Stimulated activated CD8-positive, alpha-beta memory T cell treated with anti-CD3 and anti-CD28 coated beads, Interleukin-4, amount 100 ng/mL, for 48 hours (primary cell): Measurements from ENCODE around the gene HOXA10.

Experiments used
- DNase-seq: peaks from one replicate; pipeline ENCODE4 v3.0.0-alpha.2; 2020

Gene HOXA10

DNA sequence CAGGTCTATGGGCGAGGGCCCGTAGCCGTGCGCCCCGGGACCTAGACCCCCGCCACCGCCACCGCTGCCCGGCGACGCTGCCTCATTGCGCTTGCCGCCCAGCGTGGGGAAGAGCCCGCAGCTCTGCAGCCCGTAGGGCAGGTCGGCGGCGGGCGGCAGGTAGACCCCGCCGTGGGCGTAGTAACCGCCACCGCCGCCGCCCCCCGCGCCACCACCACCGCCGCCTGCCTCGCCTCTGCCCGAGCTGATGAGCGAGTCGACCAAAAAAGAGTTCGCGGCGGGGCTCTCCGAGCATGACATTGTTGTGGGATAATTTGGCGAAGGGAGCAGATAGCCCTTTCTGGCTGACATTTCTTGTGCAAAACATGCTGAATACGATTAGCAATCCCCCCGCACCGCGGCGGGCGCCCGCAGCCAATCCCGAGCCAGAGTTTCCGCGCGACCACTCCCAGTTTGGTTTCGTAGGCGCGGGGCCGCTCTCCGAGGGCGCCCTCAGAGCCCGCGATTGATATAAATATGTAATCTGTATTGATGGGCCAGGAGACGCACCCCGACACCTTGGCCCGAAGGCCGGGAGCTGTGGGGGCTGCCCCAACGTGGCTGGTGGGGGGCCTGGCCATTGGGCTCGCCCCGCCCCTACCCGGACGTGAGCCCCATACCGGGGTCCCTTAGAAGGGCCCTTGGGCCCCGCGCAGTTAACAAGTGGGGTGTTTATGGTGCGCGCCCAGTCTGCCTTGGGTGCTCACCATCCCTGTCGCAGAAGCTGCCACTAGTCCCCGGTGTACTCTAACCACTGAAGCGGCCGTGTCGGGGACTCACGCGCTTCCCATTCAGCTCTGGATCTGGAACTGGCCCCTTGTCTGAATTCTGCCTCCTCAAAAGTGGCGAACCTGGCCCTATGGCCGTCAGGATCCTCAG, at the start of gene HOXA10:
Gene HOXA10 (minus strand): TSS at position 365 of the 918 bp plus-strand sequence. CDS start 14 bp downstream, at position 351.
- peak; percentile 22 for DNase-seq

DNA sequence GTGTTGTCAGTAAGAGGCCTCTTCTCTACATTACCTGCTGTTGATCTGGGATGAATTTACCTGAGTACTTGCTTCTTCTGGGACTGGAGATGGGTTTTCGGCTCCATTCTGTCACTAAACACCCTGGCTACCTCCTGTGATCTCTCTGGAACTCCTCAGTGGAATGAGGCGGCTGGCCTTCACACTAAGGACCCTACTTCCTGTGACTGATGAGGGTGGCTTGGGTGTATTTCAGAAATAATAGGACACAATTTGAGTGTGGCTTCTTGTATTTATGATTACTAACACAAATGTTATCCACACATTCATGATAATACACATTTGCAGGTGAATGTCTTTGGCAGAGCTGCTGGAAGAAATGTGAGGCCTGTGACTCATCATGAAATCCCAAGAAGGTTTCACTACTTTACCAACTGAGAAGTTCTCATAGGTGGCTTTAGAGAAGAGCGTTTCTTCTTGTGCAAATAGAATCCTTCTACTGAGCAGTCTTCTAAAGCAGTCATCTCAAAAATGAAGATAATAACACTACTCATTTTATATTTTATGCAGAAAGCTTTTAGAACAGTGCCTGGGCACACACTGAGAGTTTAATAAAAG, 47.2 kb upstream of the HOXA10 start:
- no peak for DNase-seq

DNA sequence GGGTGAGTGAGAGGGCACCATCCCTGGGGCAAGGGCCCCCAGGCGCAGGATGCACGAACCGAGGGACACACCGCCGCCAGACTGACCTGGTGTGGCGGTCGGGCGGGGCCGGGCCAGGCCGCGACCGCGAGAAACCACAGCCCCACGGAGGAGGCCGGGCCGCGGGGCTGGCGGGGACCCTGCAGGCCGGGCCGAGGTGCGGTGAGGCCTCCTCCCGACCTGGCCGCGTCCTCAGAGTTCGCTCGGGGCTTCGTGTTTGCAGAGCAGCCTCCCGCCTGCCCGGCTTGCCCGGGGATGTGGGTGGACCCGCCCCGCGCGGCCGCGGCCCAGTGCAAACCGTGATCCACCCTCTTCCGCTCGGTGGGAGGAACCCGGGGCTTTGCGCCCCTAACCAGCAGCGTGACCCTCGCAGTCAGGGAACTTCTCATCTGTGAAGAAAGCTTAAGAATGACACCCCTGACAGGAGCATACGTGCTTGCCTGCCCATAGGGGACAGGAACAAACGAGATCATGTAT, 46.4 kb upstream of the HOXA10 start:
- DNase-seq = no peak

DNA sequence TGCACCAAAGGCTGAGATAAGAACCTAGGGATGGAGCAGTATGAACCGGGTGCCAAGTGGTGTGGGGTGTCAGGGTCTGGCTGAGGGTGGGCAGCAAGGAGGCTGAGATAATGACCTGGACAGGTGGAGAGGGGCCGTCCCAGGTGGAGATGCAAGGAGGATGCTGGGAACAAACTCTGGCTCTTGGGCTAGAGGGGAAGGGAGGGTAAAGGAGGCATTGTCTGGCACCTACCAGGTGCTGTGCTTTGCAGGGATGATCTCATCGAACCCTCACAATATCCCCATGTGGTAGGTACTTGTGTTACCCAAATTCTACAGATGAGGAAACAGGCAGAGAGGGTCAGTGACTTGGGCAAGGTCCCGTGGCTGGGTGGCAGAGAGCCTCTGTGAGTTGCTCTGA, 45.7 kb upstream of the HOXA10 start:
- DNase-seq = no peak

DNA sequence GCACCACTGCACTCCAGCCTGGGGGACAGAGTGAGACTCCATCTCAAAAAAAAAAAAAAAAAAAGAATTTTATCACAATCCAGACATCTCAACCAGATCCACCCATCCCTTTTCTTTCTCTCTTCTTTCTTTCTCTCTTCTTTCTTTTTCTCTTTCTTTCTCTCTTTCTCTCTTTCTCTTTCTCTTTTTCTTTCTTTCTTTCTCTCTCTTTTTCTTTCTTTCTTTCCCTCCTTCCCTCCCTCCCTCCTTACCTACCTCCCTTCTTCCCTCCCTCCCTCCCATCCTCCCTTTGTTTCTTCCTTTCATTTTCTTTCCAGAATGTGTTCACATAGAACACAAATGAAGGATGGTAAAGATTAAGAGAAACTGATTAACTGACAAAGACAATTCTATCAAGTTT, 43.8 kb upstream of the HOXA10 start:
- no peak for DNase-seq

DNA sequence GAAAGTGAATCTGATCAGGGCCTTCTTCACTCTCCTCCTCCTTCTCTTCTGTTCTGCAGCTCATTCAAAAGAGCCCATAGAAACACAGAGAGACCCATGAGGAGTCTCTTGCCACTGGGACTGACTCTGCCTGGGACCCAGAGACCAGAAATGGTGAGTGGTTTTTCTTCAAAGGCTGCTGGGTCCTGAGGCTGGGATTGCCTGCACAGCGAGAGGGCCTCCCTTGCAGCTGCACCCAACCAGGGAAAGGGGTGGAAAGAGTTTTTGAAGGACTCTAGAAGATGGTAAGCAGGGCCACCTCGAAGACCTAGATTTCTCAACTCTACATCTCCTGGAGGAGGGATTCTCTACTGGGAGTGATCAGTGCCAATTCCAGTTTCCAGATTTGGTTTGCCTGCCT, 41.2 kb upstream of the HOXA10 start:
- DNase-seq = no peak

DNA sequence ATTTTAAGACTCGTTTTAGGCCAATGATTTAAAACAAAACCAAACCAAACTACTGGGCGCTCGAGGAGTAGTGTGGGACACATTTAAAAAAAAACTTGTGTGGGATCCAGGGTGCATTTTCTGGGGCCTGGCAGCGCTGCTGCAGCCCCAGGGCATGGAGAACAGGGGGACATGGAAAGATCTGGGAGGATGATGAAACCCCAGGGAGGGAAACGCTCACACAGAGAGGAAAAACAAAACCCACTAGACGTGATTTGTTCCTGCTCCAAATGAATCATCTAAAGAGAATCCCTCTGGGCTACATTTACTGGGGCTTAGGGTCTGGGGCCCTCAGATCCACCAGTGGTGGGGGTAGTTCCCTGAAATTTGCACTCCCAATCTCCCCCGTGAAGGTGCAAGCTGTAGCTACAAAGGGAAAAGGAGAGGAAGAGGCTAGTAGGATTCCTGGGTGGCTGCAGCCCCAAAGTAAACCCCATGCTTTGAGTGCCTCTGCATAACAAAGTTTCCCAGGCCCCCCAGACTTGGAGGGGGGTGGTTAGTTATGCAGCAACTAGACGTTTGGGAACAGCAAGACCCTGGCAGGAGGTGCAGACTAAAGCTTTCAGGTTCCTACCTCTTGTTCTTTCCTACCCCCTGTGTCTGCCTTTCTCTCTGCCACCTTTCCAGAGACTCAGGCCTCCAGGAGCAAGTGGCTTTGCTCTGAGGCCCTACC, 40.3 kb upstream of the HOXA10 start:
- DNase-seq = no peak

DNA sequence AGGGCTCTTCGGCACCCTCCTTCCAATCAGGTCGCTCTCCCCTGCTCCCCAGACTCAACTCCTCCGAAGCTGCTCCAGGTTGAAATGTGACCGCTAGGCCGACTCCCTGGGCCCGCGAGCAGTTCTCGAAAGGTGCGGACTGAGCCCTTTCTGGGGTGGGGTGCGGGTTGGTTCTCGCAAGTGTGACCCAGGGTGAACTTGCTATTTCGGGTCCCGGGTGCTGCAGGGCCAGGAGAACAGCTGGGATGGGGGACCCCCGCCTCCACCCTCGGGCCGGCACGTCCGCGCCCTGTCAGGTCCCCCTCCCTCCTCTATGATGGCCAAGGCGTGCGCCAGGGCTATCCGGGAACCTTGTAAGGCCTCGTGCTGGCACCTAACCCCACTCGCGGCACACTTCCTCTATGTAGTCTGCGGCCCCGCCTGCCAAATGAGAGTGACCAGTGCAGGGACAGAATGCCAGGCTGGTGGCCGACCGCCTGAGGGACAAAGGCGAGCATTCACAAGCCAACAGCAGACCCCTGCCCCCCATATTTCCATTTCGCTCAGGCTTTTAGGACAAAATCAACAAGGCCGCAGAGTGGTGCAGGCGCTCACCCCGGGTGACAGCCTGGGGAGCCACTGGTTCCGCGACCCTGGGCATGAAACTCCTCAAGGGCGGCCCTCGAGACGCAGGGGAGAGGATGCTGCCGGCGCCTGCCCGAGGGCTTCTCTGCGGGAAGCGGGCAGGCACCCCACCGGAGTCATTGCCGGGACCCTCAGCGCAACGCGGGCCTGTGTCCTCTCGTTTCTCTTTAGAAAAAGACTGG, 39.5 kb upstream of the HOXA10 start:
- no peak for DNase-seq

DNA sequence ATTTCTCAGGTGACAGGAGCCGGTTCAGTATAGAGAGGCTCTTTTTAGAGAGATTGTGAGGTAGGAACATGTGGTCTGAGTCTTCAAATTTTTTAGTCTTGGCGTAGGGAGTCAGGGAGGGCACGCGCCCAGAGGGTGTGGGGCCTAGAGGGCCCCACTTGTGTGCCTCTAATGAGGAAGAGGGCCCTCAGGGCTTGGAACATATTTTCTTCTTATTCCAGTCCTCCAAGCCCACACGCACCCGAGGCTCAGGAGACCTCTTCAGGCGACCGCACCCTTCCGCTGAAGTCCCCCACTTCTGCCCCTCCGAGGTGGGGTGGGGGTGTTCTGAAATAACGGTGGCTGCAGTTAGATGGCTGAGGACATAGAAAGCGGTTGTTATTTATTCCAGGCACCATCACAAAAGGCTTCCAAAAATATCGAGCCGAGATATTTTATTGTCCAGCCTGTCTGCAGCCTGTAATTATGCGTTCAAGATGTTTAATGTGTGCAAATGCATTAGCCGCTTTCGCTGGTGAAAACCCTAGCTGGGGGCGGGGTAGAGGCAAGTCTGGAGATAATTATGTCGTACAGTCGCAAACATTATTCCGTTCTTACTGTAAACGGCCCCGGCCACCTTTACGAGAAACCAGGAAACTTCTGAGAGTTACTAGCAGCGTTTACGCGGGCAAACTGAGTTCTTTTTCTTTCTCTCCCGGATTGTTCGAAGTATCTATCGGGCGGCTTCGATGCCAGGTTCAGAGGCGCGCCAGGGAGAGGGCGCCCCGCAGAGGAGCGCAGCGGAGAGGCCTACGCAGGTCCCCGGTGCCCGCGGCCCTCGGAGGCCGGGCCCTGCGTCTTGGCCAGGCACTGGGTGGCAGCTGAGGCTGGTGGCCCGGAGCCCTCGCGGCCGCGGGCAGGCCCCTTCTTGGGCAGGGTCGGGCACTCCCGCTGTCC, 38.6 kb upstream of the HOXA10 start:
- no peak for DNase-seq

DNA sequence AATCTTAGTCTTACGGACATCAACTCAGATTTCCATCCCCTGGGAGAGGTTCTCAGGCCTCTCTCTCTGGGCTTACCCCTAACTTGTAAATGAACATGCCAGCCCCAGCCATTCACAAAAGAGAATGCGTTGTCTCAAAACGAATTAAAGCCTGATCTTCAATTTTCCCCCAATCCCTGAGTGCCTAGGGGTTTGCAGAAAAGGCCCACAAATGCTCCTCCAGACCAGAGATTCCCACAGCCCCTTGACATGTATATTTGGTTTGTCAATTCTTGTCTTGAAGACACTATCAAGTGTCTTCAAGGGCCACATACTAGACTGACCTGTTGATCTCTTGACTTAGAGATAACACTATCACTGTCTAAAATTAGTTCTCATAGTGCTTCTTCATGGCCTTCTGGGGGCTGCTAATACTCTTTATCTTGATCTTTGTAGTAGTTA, 37.7 kb upstream of the HOXA10 start:
- DNase-seq = no peak

DNA sequence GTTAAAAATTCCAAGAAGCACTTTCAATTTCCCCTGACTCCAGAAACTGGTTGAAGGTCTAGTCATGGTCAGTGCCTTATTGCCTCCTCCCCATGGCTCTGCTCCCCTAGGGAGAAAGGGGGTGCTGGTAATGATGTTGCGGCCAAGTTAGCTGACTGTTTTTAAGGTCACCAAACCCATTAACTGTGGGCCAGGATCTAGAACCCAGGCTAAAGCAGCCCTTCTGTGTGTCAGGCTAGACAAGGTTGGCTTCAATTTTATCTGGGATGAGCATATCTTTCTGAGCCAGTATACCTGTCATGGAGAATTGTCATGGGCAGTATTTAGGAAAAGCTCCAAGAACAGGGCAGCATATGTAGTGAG, 36.9 kb upstream of the HOXA10 start:
- DNase-seq = no peak

DNA sequence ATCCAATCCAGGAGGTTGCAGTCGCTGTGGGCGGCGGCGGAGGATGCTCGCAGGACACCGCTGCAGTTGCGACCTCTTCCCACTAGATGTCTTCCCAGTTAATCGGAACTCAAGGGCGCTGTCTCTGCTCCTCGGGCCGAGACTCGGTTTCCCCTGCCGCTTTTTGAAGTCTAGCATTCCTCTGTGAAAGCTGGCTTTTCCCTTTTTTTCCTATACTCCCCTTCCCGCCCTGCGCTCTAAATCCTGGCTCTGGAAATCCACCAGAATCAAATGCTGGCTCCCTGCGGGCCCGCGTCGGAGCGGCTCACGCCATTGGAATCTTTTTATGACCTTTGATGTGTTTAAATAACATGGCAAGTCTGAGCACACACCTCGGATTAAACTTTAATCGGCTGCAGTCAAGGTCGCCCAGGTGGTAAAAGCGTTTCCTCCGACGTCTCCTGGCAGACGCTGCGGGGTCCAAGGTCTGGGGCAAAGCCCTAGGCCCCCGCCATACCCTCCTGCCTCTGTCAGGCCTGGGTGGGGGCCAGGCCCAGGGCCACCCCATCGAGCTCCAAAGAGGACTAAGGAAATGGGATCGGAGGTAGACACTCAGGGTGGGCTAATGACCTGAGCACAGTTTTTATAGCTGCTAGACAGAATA, 36.4 kb upstream of the HOXA10 start:
- peak; percentile 74 for DNase-seq

DNA sequence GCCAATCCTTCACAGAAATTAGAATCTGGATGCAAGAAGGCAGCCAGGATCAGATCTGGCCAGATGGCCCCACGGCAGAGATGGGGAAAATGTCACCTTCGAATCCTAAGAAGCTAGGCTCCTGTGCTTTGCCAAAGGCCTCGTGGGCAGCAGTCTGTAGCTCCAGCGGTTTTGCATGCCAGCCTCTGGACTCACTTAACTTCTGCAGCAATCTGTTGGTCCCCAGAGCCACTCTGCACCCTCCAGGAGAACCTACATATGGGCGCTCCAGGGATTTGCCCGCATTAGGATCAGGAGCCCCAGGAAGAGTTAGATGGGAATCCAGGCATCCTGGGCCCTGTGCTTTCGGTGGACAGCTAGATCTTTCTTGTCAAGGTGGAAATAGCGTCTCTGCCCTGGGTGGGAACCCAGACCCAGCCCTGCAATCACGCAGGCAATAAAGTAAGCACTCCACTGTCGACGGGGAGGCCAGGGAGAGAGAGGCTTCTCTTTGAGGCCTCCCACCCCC, 35.9 kb upstream of the HOXA10 start:
- no peak for DNase-seq

DNA sequence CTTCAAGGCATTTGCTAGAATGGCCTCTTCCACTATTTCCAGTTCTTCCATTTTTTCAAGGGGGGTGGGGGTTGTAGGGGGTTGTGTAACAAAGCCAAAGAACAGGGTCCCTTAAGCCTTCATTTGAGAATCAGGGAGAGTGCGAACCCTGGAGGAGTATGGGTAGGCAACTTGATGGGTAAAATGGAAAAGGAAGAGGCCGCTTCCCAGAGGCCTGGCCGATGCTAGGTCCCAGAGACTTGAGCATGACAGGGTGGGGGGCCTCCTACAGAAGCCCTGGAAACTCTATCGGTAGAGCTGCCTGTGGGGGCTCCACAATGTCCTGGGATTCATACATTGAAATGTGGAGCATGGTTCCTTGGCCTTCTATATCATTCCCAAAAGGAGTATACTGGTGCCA, 34.9 kb upstream of the HOXA10 start:
- no peak for DNase-seq

DNA sequence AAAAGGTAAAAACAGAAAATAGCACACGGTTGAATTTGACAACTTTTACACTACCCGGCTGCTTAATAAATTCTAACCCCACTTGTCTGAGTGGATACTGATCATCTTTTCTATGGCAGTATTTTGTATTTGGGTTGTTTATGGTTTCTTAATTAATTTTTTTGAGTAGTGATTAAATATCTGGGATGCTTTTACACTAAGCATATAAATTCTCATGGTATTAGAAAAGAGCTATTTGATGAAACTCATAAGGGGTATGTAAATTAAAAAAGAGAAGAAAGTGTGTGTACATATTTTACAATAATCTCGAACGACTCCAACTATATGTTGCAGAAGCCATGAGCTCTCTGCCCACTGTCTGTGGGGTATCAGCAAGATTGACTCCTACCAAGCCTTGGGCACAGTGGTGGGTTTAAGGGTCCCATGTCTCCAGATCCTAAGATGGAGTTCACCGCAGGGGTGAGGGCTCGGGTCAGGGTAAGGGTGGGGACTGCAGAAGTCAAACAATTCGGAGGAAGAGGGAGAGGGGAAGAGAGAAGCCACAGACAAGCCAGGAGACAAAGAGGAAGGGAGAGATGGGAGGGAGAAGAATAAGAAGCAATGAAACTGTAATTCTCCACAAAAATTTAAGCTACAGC, 33.3 kb upstream of the HOXA10 start:
- no peak for DNase-seq

DNA sequence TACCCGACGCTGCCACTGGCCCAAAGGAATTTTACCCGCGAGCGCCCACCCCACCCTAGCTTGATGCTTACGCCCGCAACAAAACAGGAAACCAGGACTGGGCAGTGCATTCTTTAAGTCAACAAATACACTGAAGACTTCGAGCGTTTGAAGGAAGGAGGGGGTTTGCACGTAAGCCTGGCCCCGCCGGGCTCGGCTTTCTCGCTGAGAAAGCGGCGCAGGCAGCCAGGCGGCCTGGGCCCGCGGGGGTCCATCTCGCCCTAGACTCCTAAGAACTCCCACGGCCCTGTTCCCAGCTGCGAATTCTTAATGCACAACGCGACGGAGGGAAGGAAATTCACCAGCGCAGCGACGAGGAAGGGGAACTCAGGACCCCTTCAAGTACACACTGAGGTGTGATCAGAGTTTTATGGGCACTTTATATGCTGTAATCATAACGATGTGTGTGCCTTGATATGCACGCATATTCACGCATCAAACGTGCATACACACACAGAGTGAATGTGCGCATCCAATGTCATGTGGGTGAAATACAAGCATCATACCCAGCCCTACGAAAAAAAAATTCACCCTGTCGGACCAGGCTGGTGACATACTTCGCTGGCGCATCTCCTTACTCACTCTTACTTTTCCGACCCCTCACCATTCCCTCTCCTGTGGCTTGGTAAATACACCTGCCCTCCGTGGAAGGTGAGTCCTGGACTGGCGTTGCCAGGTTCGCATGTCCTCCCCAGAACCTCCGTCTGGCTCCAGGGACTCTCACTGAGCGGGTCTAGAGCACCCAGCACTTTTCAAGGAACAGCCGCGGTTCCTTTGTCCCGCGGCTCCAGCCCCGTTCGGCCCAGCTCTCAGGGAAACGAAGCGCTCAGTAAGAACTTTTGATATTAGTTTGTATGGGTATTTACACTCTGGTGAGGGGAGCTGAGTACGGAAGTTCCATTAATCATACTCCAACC, 31.5 kb upstream of the HOXA10 start:
- DNase-seq = no peak

DNA sequence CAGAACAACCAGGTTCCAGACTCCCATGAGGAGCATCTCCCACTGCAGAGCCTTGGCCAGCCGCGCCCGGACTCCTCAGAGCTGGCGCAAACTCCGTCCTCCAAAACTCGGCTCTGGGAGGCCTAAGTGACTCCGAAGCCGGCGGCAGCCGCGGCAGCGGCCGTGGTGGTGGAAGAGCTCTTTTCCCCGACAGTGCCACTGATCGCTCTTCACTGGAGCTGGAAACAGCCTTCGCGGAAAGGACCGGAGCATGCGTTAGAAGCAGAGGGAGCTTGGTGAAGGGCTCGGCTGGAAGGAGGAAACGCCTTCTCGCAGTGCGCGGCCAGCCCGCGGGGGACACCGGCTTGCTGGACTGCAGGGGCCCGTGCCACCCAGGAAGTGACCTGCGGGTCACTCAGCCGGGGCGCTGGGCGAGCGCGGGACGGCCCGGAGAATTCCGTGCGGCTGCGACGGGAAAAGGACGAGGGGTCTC, 30.8 kb upstream of the HOXA10 start:
- no peak for DNase-seq

DNA sequence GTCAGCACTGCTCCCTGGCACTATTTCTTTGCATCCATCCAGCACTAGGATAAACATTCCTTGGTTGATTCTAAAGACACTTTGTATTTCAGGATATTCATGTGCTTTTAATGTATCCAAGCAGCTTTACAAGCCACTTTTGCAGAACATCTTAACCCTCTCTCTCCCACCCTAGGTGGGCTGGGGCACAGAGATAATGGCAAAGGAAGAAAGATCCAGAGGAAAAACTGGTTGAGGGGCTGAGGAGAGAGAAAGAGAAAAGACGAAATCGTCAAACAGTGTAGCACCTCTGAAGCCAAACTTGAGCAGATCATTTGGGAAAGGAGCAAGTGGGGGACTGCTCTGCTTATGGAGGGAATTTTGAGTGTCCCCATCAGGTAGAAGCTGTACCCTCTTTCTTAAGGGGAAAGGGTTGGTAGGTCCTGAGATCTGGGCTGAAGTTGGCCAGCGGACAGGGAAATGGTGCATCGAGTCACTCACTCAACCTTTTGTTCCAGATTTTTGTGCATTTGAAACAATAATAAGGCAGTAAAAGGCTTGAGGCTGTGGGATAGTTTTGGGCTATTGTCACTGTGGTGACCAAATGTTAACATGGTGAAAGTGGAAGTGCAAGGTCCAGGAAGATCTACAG, 30.0 kb upstream of the HOXA10 start:
- DNase-seq = no peak
